HEK293T (cell line): ENCODE measurements around the gene IFNLR1.

ENCODE experiments used
- ARNT ChIP-seq: fragments of 450-650 bp; IDR thresholded peaks from 2 replicates; pipeline ENCODE4 v1.6.1; 2017; ENCODE audit warnings: mild to moderate bottlenecking
- BHLHE40 ChIP-seq: fragments of 450-650 bp; IDR thresholded peaks from 2 replicates; pipeline ENCODE4 v1.6.1; 2016; ENCODE audit warnings: mild to moderate bottlenecking, moderate library complexity, borderline replicate concordance
- ELF4 ChIP-seq: fragments of 450-650 bp; IDR thresholded peaks from 2 replicates; pipeline ENCODE4 v1.6.1; 2017; ENCODE audit warnings: antibody characterized with exemption
- FOXA1 ChIP-seq: fragments of 450-650 bp; IDR thresholded peaks from 2 replicates; pipeline ENCODE4 v1.6.1; 2016; ENCODE audit warnings: mild to moderate bottlenecking
- L3MBTL2 ChIP-seq: fragments of 450-650 bp; conservative IDR thresholded peaks from 2 replicates; pipeline ENCODE4 v1.6.1; 2016; ENCODE audit warnings: mild to moderate bottlenecking
- LEF1 ChIP-seq: fragments of 450-650 bp; IDR thresholded peaks from 2 replicates; pipeline ENCODE4 v1.6.1; 2017; ENCODE audit warnings: mild to moderate bottlenecking, borderline replicate concordance
- SUZ12 ChIP-seq: fragments of 450-650 bp; IDR thresholded peaks from 2 replicates; pipeline ENCODE4 v1.6.1; 2016; ENCODE audit warnings: mild to moderate bottlenecking
- TARDBP ChIP-seq: fragments of 450-650 bp; IDR thresholded peaks from 2 replicates; pipeline ENCODE4 v1.6.1; 2016

DNA sequence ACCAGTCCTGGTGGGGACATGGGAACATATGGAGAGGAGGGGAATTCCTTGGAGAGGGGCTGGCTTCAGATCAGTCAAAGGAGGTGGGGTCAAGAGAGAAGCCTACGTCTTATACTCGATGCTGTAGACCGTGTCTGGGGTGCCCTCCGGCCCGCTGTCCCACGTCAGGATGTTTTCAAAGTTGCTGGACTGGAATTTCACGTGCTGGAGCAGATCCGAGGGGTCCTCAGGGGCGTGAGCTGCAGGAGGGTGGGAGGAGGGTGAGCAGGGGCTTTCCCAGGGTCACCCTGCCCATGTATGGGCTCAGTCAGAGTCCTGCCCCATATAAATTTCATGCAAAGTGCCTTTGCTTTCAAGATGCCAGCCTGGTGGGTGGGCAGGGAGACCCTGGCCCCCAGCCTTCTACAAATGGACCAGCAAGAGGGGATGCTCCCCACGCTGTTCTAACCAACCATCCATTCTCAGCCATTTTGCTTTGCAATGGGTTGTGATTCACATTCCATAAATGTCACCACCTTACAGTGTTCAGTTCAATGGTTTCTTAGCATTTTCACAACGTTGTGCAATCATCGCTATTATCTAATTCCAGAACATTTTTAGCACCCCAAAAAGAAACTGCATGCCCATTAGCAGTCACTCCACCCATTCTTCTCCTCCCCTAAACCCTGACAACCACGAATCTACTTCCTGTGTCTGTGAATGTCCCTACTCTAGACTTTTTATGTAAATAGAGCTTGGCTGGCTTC is 48.4 kb downstream of the IFNLR1 start:
- TF ChIP-seq LEF1 (no peak), ARNT (no peak), FOXA1 (no peak), L3MBTL2 (no peak), SUZ12 (no peak), BHLHE40 (no peak), ELF4 (no peak), TARDBP (no peak)
